H9 (cell line): ENCODE results near the gene FAAP100. TPM values are rescaled to one million over a fixed set of nuclear protein-coding genes. Genes with fewer than 3 reads are reported as not detected.

Experiments
- DNase-seq: peaks from one replicate; pipeline ENCODE4 v3.0.0-alpha.2; 2017
- H2AFZ ChIP-seq: one replicate; pipeline ENCODE4 v1.6.1; 2013; ENCODE audit warnings: mild to moderate bottlenecking, low read length, control low read depth, moderate library complexity
- H2AK5ac ChIP-seq: 2 replicates; pipeline ENCODE4 v1.6.1; 2013; ENCODE audit warnings: low read length, control low read depth, mixed read lengths; ENCODE audit not compliant: insufficient read length
- H2BK120ac ChIP-seq: one replicate; pipeline ENCODE4 v1.6.1; 2013; ENCODE audit warnings: low read depth, mild to moderate bottlenecking, low read length, control low read depth, inconsistent platforms; ENCODE audit not compliant: poor library complexity, severe bottlenecking
- H2BK12ac ChIP-seq: 2 replicates; pipeline ENCODE4 v1.6.1; 2013; ENCODE audit warnings: low read length, control low read depth, mixed read lengths, low read depth; ENCODE audit not compliant: insufficient read length
- H2BK15ac ChIP-seq: 2 replicates; pipeline ENCODE4 v1.6.1; 2013; ENCODE audit warnings: low read depth, low read length, control low read depth
- H2BK20ac ChIP-seq: one replicate; pipeline ENCODE4 v1.6.1; 2013; ENCODE audit warnings: low read depth, mild to moderate bottlenecking, low read length, control low read depth, inconsistent platforms; ENCODE audit not compliant: poor library complexity, severe bottlenecking
- H2BK5ac ChIP-seq: 2 replicates; pipeline ENCODE4 v1.6.1; 2013; ENCODE audit warnings: low read length, control low read depth, mixed read lengths; ENCODE audit not compliant: insufficient read length
- H3K14ac ChIP-seq: 2 replicates; pipeline ENCODE4 v1.6.1; 2013; ENCODE audit warnings: low read length, control low read depth; ENCODE audit not compliant: insufficient read depth
- H3K18ac ChIP-seq: 2 replicates; pipeline ENCODE4 v1.6.1; 2013; ENCODE audit warnings: low read depth, mild to moderate bottlenecking, mixed read lengths, low read length, control low read depth; ENCODE audit not compliant: insufficient read length
- H3K23ac ChIP-seq: 2 replicates; pipeline ENCODE4 v1.6.1; 2013; ENCODE audit warnings: low read length, control low read depth, mixed read lengths, low read depth; ENCODE audit not compliant: insufficient read length
- H3K23me2 ChIP-seq: 2 replicates; pipeline ENCODE4 v1.6.1; 2013; ENCODE audit warnings: low read depth, mild to moderate bottlenecking, mixed read lengths, low read length, control low read depth; ENCODE audit not compliant: insufficient read length, poor library complexity, severe bottlenecking
- H3K27ac ChIP-seq: 2 replicates; pipeline ENCODE4 v1.5.1; 2013; ENCODE audit warnings: low read length, control low read depth, mixed read lengths, low read depth; ENCODE audit not compliant: insufficient read length
- H3K27me3 ChIP-seq: 2 replicates; pipeline ENCODE4 v1.6.1; 2013; ENCODE audit warnings: low read length, control low read depth, inconsistent platforms; ENCODE audit not compliant: insufficient read depth
- H3K4ac ChIP-seq: 2 replicates; pipeline ENCODE4 v1.6.1; 2013; ENCODE audit warnings: low read depth, mild to moderate bottlenecking, control low read depth, inconsistent platforms, low read length, moderate library complexity
- H3K4me1 ChIP-seq: 2 replicates; pipeline ENCODE4 v1.6.1; 2013; ENCODE audit warnings: low read length, control low read depth, inconsistent platforms; ENCODE audit not compliant: insufficient read depth
- H3K4me2 ChIP-seq: 2 replicates; pipeline ENCODE4 v1.6.1; 2013; ENCODE audit warnings: low read length, control low read depth, mixed read lengths; ENCODE audit not compliant: insufficient read length, insufficient read depth
- H3K56ac ChIP-seq: 2 replicates; pipeline ENCODE4 v1.6.1; 2013; ENCODE audit warnings: low read depth, mild to moderate bottlenecking, mixed read lengths, low read length, control low read depth; ENCODE audit not compliant: insufficient read length
- H3K79me1 ChIP-seq: 2 replicates; pipeline ENCODE4 v1.6.1; 2013; ENCODE audit warnings: low read depth, mild to moderate bottlenecking, moderate library complexity, low read length, control low read depth, inconsistent platforms; ENCODE audit not compliant: insufficient read depth, poor library complexity, severe bottlenecking
- H3K79me2 ChIP-seq: 2 replicates; pipeline ENCODE4 v1.6.1; 2013; ENCODE audit warnings: low read length, control low read depth, inconsistent platforms; ENCODE audit not compliant: insufficient read depth
- H3K9ac ChIP-seq: 2 replicates; pipeline ENCODE4 v1.6.1; 2013; ENCODE audit warnings: low read length, control low read depth, mixed read lengths; ENCODE audit not compliant: insufficient read length; ENCODE audit errors: extremely low read depth
- H3K9me3 ChIP-seq: one replicate; pipeline ENCODE4 v1.6.1; 2013; ENCODE audit warnings: low read depth, low read length, inconsistent platforms; ENCODE audit not compliant: control insufficient read depth
- H3T11ph ChIP-seq: one replicate; pipeline ENCODE4 v1.6.1; 2013; ENCODE audit warnings: mild to moderate bottlenecking, low read length, control low read depth, inconsistent platforms
- H4K20me1 ChIP-seq: one replicate; pipeline ENCODE4 v1.6.1; 2013; ENCODE audit not compliant: control insufficient read depth, insufficient read length, insufficient read depth
- H4K5ac ChIP-seq: 2 replicates; pipeline ENCODE4 v1.6.1; 2013; ENCODE audit warnings: low read depth, mild to moderate bottlenecking, mixed read lengths, low read length, control low read depth; ENCODE audit not compliant: insufficient read length
- H4K8ac ChIP-seq: replicated peaks from 2 replicates; pipeline ENCODE4 v1.6.1; 2013; ENCODE audit warnings: low read length, control low read depth, mixed read lengths, low read depth; ENCODE audit not compliant: insufficient read length
- H4K91ac ChIP-seq: 2 replicates; pipeline ENCODE4 v1.6.1; 2013; ENCODE audit warnings: low read depth, mild to moderate bottlenecking, moderate library complexity, mixed read lengths, low read length, control low read depth; ENCODE audit not compliant: insufficient read length
- H3K27ac Mint-ChIP-seq, 3 experiments: 2 replicates in 2 of 3; 3 replicates in 1 of 3; pipeline ENCODE4 v1.8.0; 2020 to 2021; ENCODE audit warnings: mixed read lengths in 3 of 3, mild to moderate bottlenecking in 1 of 3, moderate library complexity in 1 of 3
- H3K27me3 Mint-ChIP-seq: 2 replicates; pipeline ENCODE4 v1.8.0; 2021; ENCODE audit warnings: low read depth, mild to moderate bottlenecking, moderate library complexity, mixed read lengths
- H3K36me3 Mint-ChIP-seq, 3 experiments: 2 replicates in 2 of 3; 3 replicates in 1 of 3; pipeline ENCODE4 v1.8.0; 2020 to 2021; ENCODE audit warnings: low read depth in 3 of 3, mixed read lengths in 3 of 3; ENCODE audit not compliant: insufficient read depth in 1 of 3
- H3K4me1 Mint-ChIP-seq, 2 experiments: 2 replicates each; pipeline ENCODE4 v1.8.0; 2020; ENCODE audit warnings: mixed read lengths in 2 of 2
- H3K4me3 Mint-ChIP-seq, 2 experiments: 2 replicates in 1 of 2; 3 replicates in 1 of 2; pipeline ENCODE4 v1.8.0; 2020 to 2021; ENCODE audit warnings: mild to moderate bottlenecking in 2 of 2, mixed read lengths in 2 of 2, moderate library complexity in 1 of 2
- H3K9me3 Mint-ChIP-seq, 2 experiments: 2 replicates in 1 of 2; 3 replicates in 1 of 2; pipeline ENCODE4 v1.8.0; 2020; ENCODE audit warnings: mild to moderate bottlenecking in 2 of 2, mixed read lengths in 2 of 2, moderate library complexity in 1 of 2
- CTCF ChIP-seq: fragments of 200-600 bp; sonication (generic); conservative IDR thresholded peaks from 3 replicates; pipeline ENCODE4 v1.8.0; 2021; ENCODE audit warnings: antibody characterized with exemption, mild to moderate bottlenecking
- WGBS: extraction: QIAGEN DNeasy Blood & Tissue Kit; methylation state at CpG from one replicate; pipeline ENCODE4 v1.1.7; 2013; ENCODE audit warnings: missing lambda C conversion rate, low lambda C conversion rate, mixed read lengths; ENCODE audit not compliant: insufficient read length; ENCODE audit errors: extremely low coverage; 5-methylcytosine and 5-hydroxymethylcytosine counted together
- total RNA-seq: library from RNA; stranded (reverse); gene quantifications from 2 replicates; pipeline ENCODE4 v1.2.1, GENCODE V29; 2021

The FAAP100 gene
- total RNA-seq, 1 experiment from 2014 or later = 54.0 TPM

GRCh38 chr17:81547614-81547982 lies 4.6 kb downstream of the FAAP100 start:
- H3K4me2 ChIP-seq = no peak overlapping the region
- H3K23me2 ChIP-seq = peaks cover 4% of the 10 kb centered on the region
- no peak overlapping the region for H2BK5ac ChIP-seq
- H4K8ac ChIP-seq = no peak overlapping the region
- H2AK5ac ChIP-seq = no peak overlapping the region
- no peak overlapping the region for H3K56ac ChIP-seq
- no peaks in the 10 kb centered on the region for H3K27me3 ChIP-seq
- TF ChIP-seq CTCF = no peak
- H4K91ac ChIP-seq = no peak overlapping the region
- Mint-ChIP-seq H3K4me3 (no peak overlapping the region), H3K4me1 (peaks cover 5 to 6% of the 10 kb centered on the region in 2 experiments; a peak in 3 of 4 replicates), H3K9me3 (no peaks in the 10 kb centered on the region; a peak in 1 of 5 replicates), H3K36me3 (peaks cover 18 to 59% (median 43%) of the 10 kb centered on the region in 3 experiments; a peak in 6 of 7 replicates), H3K27me3 (no peaks in the 10 kb centered on the region), H3K27ac (no peak overlapping the region)
- no peak overlapping the region for H4K5ac ChIP-seq
- H4K20me1 ChIP-seq = no peaks in the 10 kb centered on the region
- H3K14ac ChIP-seq = no peak overlapping the region
- no peak overlapping the region for H2BK20ac ChIP-seq
- H2BK15ac ChIP-seq = no peak overlapping the region
- H2AFZ ChIP-seq = no peak overlapping the region
- H3K79me2 ChIP-seq = peaks cover 2% of the 10 kb centered on the region; the same call in 1 of the 2 replicates
- H3K9me3 ChIP-seq = no peaks in the 10 kb centered on the region
- H3K9ac ChIP-seq = no peak overlapping the region
- H3K79me1 ChIP-seq = peaks cover 5% of the 10 kb centered on the region
- H2BK120ac ChIP-seq = no peak overlapping the region
- no peak for DNase-seq
- no CpG with 5 or more reads among the region's 14 CpGs for WGBS
- peaks cover 3% of the 10 kb centered on the region; the same call in 1 of the 2 replicates for H3K4me1 ChIP-seq
- H3K18ac ChIP-seq = no peak overlapping the region
- no peak overlapping the region for H2BK12ac ChIP-seq
- no peak overlapping the region for H3K27ac ChIP-seq
- H3T11ph ChIP-seq = no peak overlapping the region
- H3K23ac ChIP-seq = no peak overlapping the region
- no peak overlapping the region for H3K4ac ChIP-seq
